ENCODE data around the gene CASD1.

- no peak for TF ChIP-seq CTCF (IDR thresholded peaks at IDR 0.05)
- TF ChIP-seq POLR2A (IDR thresholded peaks at IDR 0.05), result no peak
These were observed 92.6 kb downstream of the CASD1 start for GRCh38 chr7:94602181-94602580.
